K562 (cell line): ENCODE results near the gene TSC1. TPM values are rescaled to one million over a fixed set of nuclear protein-coding genes. Genes with fewer than 3 reads are reported as not detected.
A peak's percentile ranks its signal among the peaks of the same experiment; 100 is the strongest.

Source experiments
- ATF4 ChIP-seq: fragments of 450-650 bp; formaldehyde crosslinking; IDR thresholded peaks from 2 replicates; pipeline ENCODE4 v1.4.0; 2022; ENCODE audit warnings: mild to moderate bottlenecking, moderate library complexity
- CBFB ChIP-seq: sonication (generic); formaldehyde crosslinking; IDR thresholded peaks from 2 replicates; pipeline ENCODE4 v1.4.0; 2020; ENCODE audit warnings: mild to moderate bottlenecking, missing genetic modification reagents
- CCAR2 ChIP-seq: fragments of 200-400 bp; formaldehyde crosslinking; IDR thresholded peaks from 2 replicates; pipeline ENCODE4 v1.6.1; 2017; ENCODE audit warnings: mild to moderate bottlenecking, low read depth, low read length
- COPS2 ChIP-seq: fragments of 450-650 bp; conservative IDR thresholded peaks from 2 replicates; pipeline ENCODE4 v1.6.1; 2016; ENCODE audit warnings: mild to moderate bottlenecking, moderate library complexity
- CTBP1 ChIP-seq: fragments of 450-650 bp; IDR thresholded peaks from 2 replicates; pipeline ENCODE4 v1.6.1; 2016; ENCODE audit warnings: borderline replicate concordance
- MAFF ChIP-seq: IDR thresholded peaks from 2 replicates; pipeline ENCODE4 v1.6.1; 2012; ENCODE audit warnings: low read length, improper control_type of control experiment
- MAFG ChIP-seq: fragments of 450-650 bp; conservative IDR thresholded peaks from 2 replicates; pipeline ENCODE4 v1.6.1; 2016; ENCODE audit warnings: missing genetic modification characterization, missing compliant biosample characterization
- NFIC ChIP-seq: fragments of 450-650 bp; IDR thresholded peaks from 2 replicates; pipeline ENCODE4 v1.6.1; 2017; ENCODE audit warnings: mild to moderate bottlenecking, inconsistent platforms
- NFXL1 ChIP-seq: fragments of 450-650 bp; formaldehyde crosslinking; IDR thresholded peaks from 2 replicates; pipeline ENCODE4 v1.4.0; 2021; ENCODE audit warnings: mild to moderate bottlenecking
- NKRF ChIP-seq: fragments of 450-650 bp; IDR thresholded peaks from 2 replicates; pipeline ENCODE4 v1.6.1; 2016; ENCODE audit warnings: borderline replicate concordance
- RNF219 ChIP-seq: fragments of 250-450 bp; sonication (Bioruptor Pico); IDR thresholded peaks from 2 replicates; pipeline ENCODE4 v1.5.0; 2022; ENCODE audit warnings: mild to moderate bottlenecking
- TEAD4 ChIP-seq, 2 experiments: sonication (generic) in 1 of 2; formaldehyde crosslinking in 1 of 2; IDR thresholded peaks; 2 replicates each; pipeline versions ENCODE4 v1.6.1 to v1.8.0; 2012 to 2022; ENCODE audit warnings: borderline replicate concordance in 1 of 2, inconsistent platforms in 1 of 2, low read length in 1 of 2, mild to moderate bottlenecking in 1 of 2, missing genetic modification reagents in 1 of 2
- TFAM ChIP-seq: fragments of 250-450 bp; sonication (Bioruptor Pico); conservative IDR thresholded peaks from 2 replicates; pipeline ENCODE4 v1.5.0; 2021; ENCODE audit warnings: mild to moderate bottlenecking, moderate library complexity
- ZBTB49 ChIP-seq: sonication (generic); formaldehyde crosslinking; IDR thresholded peaks from 2 replicates; pipeline ENCODE4 v1.8.0; 2022; ENCODE audit warnings: missing genetic modification reagents, mild to moderate bottlenecking, borderline replicate concordance
- ZBTB8A ChIP-seq: fragments of 450-650 bp; IDR thresholded peaks from 2 replicates; pipeline ENCODE4 v1.6.1; 2018; ENCODE audit warnings: mild to moderate bottlenecking, moderate library complexity; ENCODE audit not compliant: partially characterized antibody
- ZC3H4 ChIP-seq: sonication (generic); formaldehyde crosslinking; IDR thresholded peaks from 2 replicates; pipeline ENCODE4 v1.9.0; 2021; ENCODE audit warnings: missing genetic modification reagents, borderline replicate concordance
- ZFP30 ChIP-seq: fragments of 250-450 bp; sonication (Bioruptor Pico); IDR thresholded peaks from 2 replicates; pipeline ENCODE4 v1.8.0; 2022; ENCODE audit warnings: moderate library complexity, mild to moderate bottlenecking, inconsistent platforms, borderline replicate concordance
- ZNF121 ChIP-seq: sonication (generic); formaldehyde crosslinking; conservative IDR thresholded peaks from 2 replicates; pipeline ENCODE4 v1.8.0; 2022; ENCODE audit warnings: missing genetic modification reagents
- ZNF133 ChIP-seq: fragments of 250-450 bp; sonication (Bioruptor Pico); IDR thresholded peaks from 2 replicates; pipeline ENCODE4 v1.4.0; 2020; ENCODE audit warnings: mild to moderate bottlenecking
- ZNF197 ChIP-seq: fragments of 200-800 bp; sonication (Bioruptor generic); IDR thresholded peaks from 2 replicates; pipeline ENCODE4 v1.6.1; 2016; ENCODE audit warnings: low read depth, missing genetic modification characterization, missing compliant biosample characterization
- ZNF212 ChIP-seq: fragments of 450-650 bp; formaldehyde crosslinking; IDR thresholded peaks from 2 replicates; pipeline ENCODE4 v1.4.0; 2020; ENCODE audit warnings: mild to moderate bottlenecking
- polyA plus RNA-seq, 8 experiments: library from polyadenylated mRNA; depleted of rRNA in 4 of 8; stranded (reverse) in 5 of 8; unstranded in 3 of 8; fragments of >200 nt; fragmentation: Nextera tagmentation in 2 of 8; fragmentation: Illumina TruSeq in 1 of 8; extraction: Ambion mirVana in 2 of 8; extraction: Trizol in 1 of 8; gene quantifications; 2 replicates each; pipeline versions ENCODE4 v1.2.1 to v1.2.3, GENCODE V29; 2011 to 2014; ENCODE audit warnings: inconsistent platforms in 1 of 8, missing spikeins in 1 of 8
- total RNA-seq, 7 experiments: library from RNA; depleted of rRNA in 6 of 7; stranded (reverse); fragments of >200 nt in 6 of 7; fragmentation: Illumina TruSeq in 2 of 7; extraction: Trizol in 2 of 7; gene quantifications; 2 replicates each; pipeline versions ENCODE4 v1.2.1 to v1.2.3, GENCODE V29; 2011 to 2021; ENCODE audit warnings: low replicate concordance in 1 of 7

Gene TSC1
- total and polyA plus RNA-seq, 9 of the 15 experiments (the other 6 are each of a cell fraction or from before 2014, with no cell fraction given), result 6.9 to 37.6 (median 18.6) TPM

GRCh38 chr9:132944294-132945185 lies at the start of gene TSC1 (continued):
- TF ChIP-seq ZBTB49, result peak; percentile 29; the same call in 1 of the 2 replicates
- peak; percentile 92 for TF ChIP-seq NKRF
- no peak for TF ChIP-seq ZNF133
- no peak for TF ChIP-seq MAFG (tag)
- TF ChIP-seq TFAM (CRISPR knock-in tag), result no peak
- TF ChIP-seq ZFP30 (CRISPR knock-in tag), result no peak
- no peak for TF ChIP-seq RNF219 (CRISPR knock-in tag)
- no peak for TF ChIP-seq ZNF197
- no peak for TF ChIP-seq ZNF121 (CRISPR knock-in tag)
- no peak for TF ChIP-seq COPS2
- no peak for TF ChIP-seq ZBTB8A
- TF ChIP-seq TEAD4 (IDR thresholded peaks at IDR 0.05; ENCODE audit: low read length), result peak; percentile 38; the same call in 1 of the 2 replicates
- no peak for TF ChIP-seq TEAD4 (CRISPR knock-in tag; IDR thresholded peaks at IDR 0.05; ENCODE audit: borderline replicate concordance)
- TF ChIP-seq CBFB (CRISPR knock-in tag), result no peak
- TF ChIP-seq ATF4 (CRISPR knock-in tag), result no peak
- TF ChIP-seq MAFF, result no peak
- peak; percentile 82 for TF ChIP-seq CTBP1
- TF ChIP-seq NFIC, result peak; percentile 43
- no peak for TF ChIP-seq CCAR2
- no peak for TF ChIP-seq NFXL1 (CRISPR knock-in tag)
- 0 out of 2 replicates have a peak, but pooled peaks have one; percentile 24 for TF ChIP-seq ZC3H4 (CRISPR knock-in tag)
- no peak for TF ChIP-seq ZNF212 (CRISPR knock-in tag)
